ENCODE measurements around the gene ST7. TPM values are rescaled to one million over a fixed set of nuclear protein-coding genes. Genes with fewer than 3 reads are reported as not detected.

Gene ST7
- polyA plus RNA-seq, 1 donor = 26.9 TPM

GRCh38 chr7:117274951-117275350, 321.6 kb downstream of the ST7 start:
- DNase-seq = no peak

GRCh38 chr7:117277576-117277975, 324.3 kb downstream of the ST7 start:
- DNase-seq = no peak

DNA sequence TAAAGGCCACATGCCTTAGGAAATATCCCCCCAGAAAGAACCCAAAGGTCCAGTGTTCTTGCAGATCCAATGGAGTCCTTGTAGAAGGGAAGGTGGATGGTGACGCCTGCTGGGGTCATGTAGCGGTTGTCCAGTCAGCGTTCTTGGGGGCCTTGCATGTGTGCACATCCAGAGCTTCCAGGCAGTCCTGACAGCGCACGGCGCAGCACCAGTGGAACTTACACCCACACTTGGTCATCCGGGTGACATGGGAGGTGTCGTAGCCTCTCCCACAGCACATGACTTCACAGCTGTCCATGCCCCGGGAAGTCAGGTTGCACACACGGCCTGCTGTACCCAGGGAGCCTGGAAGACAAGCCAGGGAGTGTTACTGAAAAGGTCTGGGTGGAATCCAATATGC, 324.7 kb downstream of the ST7 start:
- DNase-seq = no peak

DNA sequence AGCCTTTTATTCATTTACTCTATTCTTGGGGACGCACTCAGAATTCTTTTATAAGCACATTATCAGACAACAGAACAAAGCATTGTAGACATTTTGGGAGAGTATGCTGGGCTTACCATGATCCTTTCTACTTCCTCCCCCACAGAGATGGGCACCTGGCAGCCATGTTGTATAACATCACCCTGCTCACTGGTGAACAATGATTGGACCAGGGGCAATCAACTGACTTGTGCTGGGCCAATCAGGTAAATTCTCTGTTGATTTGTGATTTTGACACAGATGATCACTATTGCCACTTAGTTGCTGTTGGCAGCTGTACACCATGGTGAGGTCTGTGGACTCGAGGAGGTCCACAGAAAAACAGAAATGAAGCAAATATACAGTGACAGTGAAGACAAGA, 325.9 kb downstream of the ST7 start:
- DNase-seq = no peak

Other genes with a start within 250 kb of the ST7 start
- 201 TPM for gene CAPZA2, start 90.9 kb upstream of the ST7 start, polyA plus RNA-seq (ENCODE audit: insufficient read length)